Fibroblast of lung (primary cell): ENCODE results near the gene REC114. TPM values are rescaled to one million over a fixed set of nuclear protein-coding genes. Genes with fewer than 3 reads are reported as not detected.
A peak's percentile ranks its signal among the peaks of the same experiment; 100 is the strongest.
"Not testable (repeated sequence)": the region's sequence is repeated elsewhere in the genome, so short reads cannot be mapped to it uniquely, and the experiment has no call there.

Experiments
- DNase-seq, 2 donors: peaks; one replicate each; pipeline versions ENCODE4 v3.0.0 to v3.0.0-alpha.2; 2010; ENCODE audit warnings: low read depth in 2 of 2
- H2AFZ ChIP-seq: 2 replicates; pipeline ENCODE4 v1.5.1; 2012; ENCODE audit warnings: low read length, control low read depth, inconsistent platforms
- H3K27ac ChIP-seq: 2 replicates; pipeline ENCODE4 v1.5.1; 2011; ENCODE audit warnings: low read length, control low read depth; ENCODE audit not compliant: insufficient read depth
- H3K27me3 ChIP-seq: 2 replicates; pipeline ENCODE4 v1.5.1; 2011; ENCODE audit warnings: mild to moderate bottlenecking, low read length; ENCODE audit not compliant: control insufficient read depth, insufficient read depth
- H3K36me3 ChIP-seq: 2 replicates; pipeline ENCODE4 v1.5.1; 2011; ENCODE audit warnings: low read length; ENCODE audit not compliant: control insufficient read depth, insufficient read depth
- H3K4me1 ChIP-seq: 2 replicates; pipeline ENCODE4 v1.5.1; 2011; ENCODE audit warnings: low read length; ENCODE audit not compliant: control insufficient read depth, insufficient read depth; ENCODE audit errors: extremely low read depth
- H3K4me2 ChIP-seq: 2 replicates; pipeline ENCODE4 v1.5.1; 2011; ENCODE audit warnings: low read length, control low read depth; ENCODE audit not compliant: insufficient read depth; ENCODE audit errors: extremely low read depth
- H3K4me3 ChIP-seq, 4 experiments: fragments of 200-600 bp in 1 of 4; sonication (generic) in 1 of 4; replicated peaks in 1 of 4; 2 replicates each; pipeline ENCODE4 v1.5.1; 2011 to 2016; ENCODE audit warnings: low read length in 4 of 4, low read depth in 3 of 4, mild to moderate bottlenecking in 3 of 4, control low read depth in 2 of 4, inconsistent platforms in 1 of 4, mixed read lengths in 1 of 4; ENCODE audit not compliant: insufficient read depth in 1 of 4; ENCODE audit errors: control extremely low read depth in 1 of 4
- H3K79me2 ChIP-seq: 2 replicates; pipeline ENCODE4 v1.5.1; 2012; ENCODE audit warnings: mild to moderate bottlenecking, low read length, inconsistent platforms; ENCODE audit not compliant: control insufficient read depth, insufficient read depth
- H3K9ac ChIP-seq: 2 replicates; pipeline ENCODE4 v1.5.1; 2011; ENCODE audit warnings: mild to moderate bottlenecking, low read length, control low read depth; ENCODE audit not compliant: insufficient read depth
- H3K9me3 ChIP-seq: 2 replicates; pipeline ENCODE4 v1.5.1; 2012; ENCODE audit warnings: low read depth, low read length; ENCODE audit not compliant: control insufficient read depth, insufficient read depth
- H4K20me1 ChIP-seq: 2 replicates; pipeline ENCODE4 v1.5.1; 2011; ENCODE audit warnings: low read length; ENCODE audit not compliant: control insufficient read depth, insufficient read depth; ENCODE audit errors: extremely low read depth
- CTCF ChIP-seq, 2 donors: IDR thresholded peaks in 1 of 2; conservative IDR thresholded peaks in 1 of 2; 1 replicate in 1 of 2; 2 replicates in 1 of 2; pipeline ENCODE4 v1.5.1; 2011 to 2012; ENCODE audit warnings: low read length in 2 of 2, control low read depth in 1 of 2, inconsistent platforms in 1 of 2, low read depth in 1 of 2, mild to moderate bottlenecking in 1 of 2
- EZH2 ChIP-seq: IDR thresholded peaks from 2 replicates; pipeline ENCODE4 v1.5.1; 2012; ENCODE audit warnings: low read length, control low read depth, mild to moderate bottlenecking; ENCODE audit errors: missing control alignments
- polyA plus RNA-seq, 2 donors: library from polyadenylated mRNA; depleted of rRNA in 1 of 2; stranded (reverse) in 1 of 2; unstranded in 1 of 2; fragments of >200 nt; gene quantifications; 2 replicates each; pipeline ENCODE4 v1.2.1, GENCODE V29; 2011 to 2012; ENCODE audit warnings: missing spikeins in 1 of 2
- total RNA-seq: library from RNA; depleted of rRNA; stranded (reverse); fragments of >200 nt; gene quantifications from 2 replicates; pipeline ENCODE4 v1.2.1, GENCODE V29; 2014

Gene REC114
- total and polyA plus RNA-seq, 2 donors (not counting 1 experiment from before 2014, with no cell fraction given): not detected

- Histone ChIP-seq H2AFZ (no peak overlapping the region), H3K4me1 (no peaks in the 10 kb centered on the region), H4K20me1 (no peaks in the 10 kb centered on the region), H3K9me3 (no peaks in the 10 kb centered on the region), H3K27ac (no peak overlapping the region), H3K4me3 (no peak overlapping the region), H3K27me3 (no peaks in the 10 kb centered on the region), H3K9ac (no peak overlapping the region), H3K36me3 (no peaks in the 10 kb centered on the region), H3K4me2 (no peak overlapping the region), H3K79me2 (no peaks in the 10 kb centered on the region)
- no peak for TF ChIP-seq EZH2
- TF ChIP-seq CTCF (conservative IDR thresholded peaks at IDR 0.05 in 1 of 2, IDR thresholded peaks at IDR 0.05 in 1 of 2; ENCODE audit: low read depth in 1 of 2, low read length in 2 of 2): no peak
- no peak for DNase-seq
Observed at GRCh38 chr15:73395671-73396070, 47.3 kb upstream of the REC114 start.

- H3K4me1 ChIP-seq: no peaks in the 10 kb centered on the region
- DNase-seq: no peak
- H3K4me2 ChIP-seq: no peak overlapping the region
Observed at GRCh38 chr15:73397461-73397860, 45.5 kb upstream of the REC114 start.

GRCh38 chr15:73398861-73399260, 44.1 kb upstream of the REC114 start:
- Histone ChIP-seq H3K9me3 (no peaks in the 10 kb centered on the region), H3K9ac (no peak overlapping the region), H3K79me2 (no peaks in the 10 kb centered on the region), H4K20me1 (no peaks in the 10 kb centered on the region), H3K4me2 (no peak overlapping the region), H3K4me3 (no peak overlapping the region), H3K27me3 (no peaks in the 10 kb centered on the region), H3K36me3 (no peaks in the 10 kb centered on the region), H3K4me1 (no peaks in the 10 kb centered on the region), H2AFZ (no peak overlapping the region), H3K27ac (no peak overlapping the region)
- TF ChIP-seq EZH2 (no peak), CTCF (conservative IDR thresholded peaks at IDR 0.05 in 1 of 2, IDR thresholded peaks at IDR 0.05 in 1 of 2; ENCODE audit: low read depth in 1 of 2, low read length in 2 of 2) (no peak)
- no peak for DNase-seq

More at GRCh38 chr15:73397461-73397860, 45.5 kb upstream of the REC114 start:
- no peak overlapping the region for H3K27ac ChIP-seq
- no peaks in the 10 kb centered on the region for H3K27me3 ChIP-seq
- H3K9ac ChIP-seq: no peak overlapping the region
- no peaks in the 10 kb centered on the region for H3K9me3 ChIP-seq
- no peaks in the 10 kb centered on the region for H4K20me1 ChIP-seq
- H3K36me3 ChIP-seq: no peaks in the 10 kb centered on the region
- no peak overlapping the region for H2AFZ ChIP-seq
- no peak overlapping the region for H3K4me3 ChIP-seq
- no peaks in the 10 kb centered on the region for H3K79me2 ChIP-seq
- no peak for TF ChIP-seq CTCF (conservative IDR thresholded peaks at IDR 0.05 in 1 of 2, IDR thresholded peaks at IDR 0.05 in 1 of 2; ENCODE audit: low read depth in 1 of 2, low read length in 2 of 2)
- no peak for TF ChIP-seq EZH2

- peak; percentile 40 to 57 for DNase-seq
- not testable (repeated sequence) for H3K4me3 ChIP-seq, H3K9me3 ChIP-seq, H3K27ac ChIP-seq, H3K4me2 ChIP-seq, H2AFZ ChIP-seq, H3K9ac ChIP-seq, H4K20me1 ChIP-seq, H3K27me3 ChIP-seq, H3K79me2 ChIP-seq, H3K4me1 ChIP-seq, H3K36me3 ChIP-seq
Observed at GRCh38 chr15:73400222-73400621, 42.7 kb upstream of the REC114 start.
